GM12874 (cell line): Measurements from ENCODE around the gene GNA12.

Experiments
- TF ChIP-seq, protein P1 (sequence below): IDR thresholded peaks from 2 replicates; pipeline ENCODE4 v1.5.1; 2011; ENCODE audit warnings: low read depth, mild to moderate bottlenecking, control low read depth, low read length, moderate library complexity; ENCODE audit not compliant: insufficient read depth

Gene GNA12

GRCh38 chr7:2751086-2751485 lies 93.0 kb downstream of the GNA12 start:
- TF ChIP-seq, protein P1, sequence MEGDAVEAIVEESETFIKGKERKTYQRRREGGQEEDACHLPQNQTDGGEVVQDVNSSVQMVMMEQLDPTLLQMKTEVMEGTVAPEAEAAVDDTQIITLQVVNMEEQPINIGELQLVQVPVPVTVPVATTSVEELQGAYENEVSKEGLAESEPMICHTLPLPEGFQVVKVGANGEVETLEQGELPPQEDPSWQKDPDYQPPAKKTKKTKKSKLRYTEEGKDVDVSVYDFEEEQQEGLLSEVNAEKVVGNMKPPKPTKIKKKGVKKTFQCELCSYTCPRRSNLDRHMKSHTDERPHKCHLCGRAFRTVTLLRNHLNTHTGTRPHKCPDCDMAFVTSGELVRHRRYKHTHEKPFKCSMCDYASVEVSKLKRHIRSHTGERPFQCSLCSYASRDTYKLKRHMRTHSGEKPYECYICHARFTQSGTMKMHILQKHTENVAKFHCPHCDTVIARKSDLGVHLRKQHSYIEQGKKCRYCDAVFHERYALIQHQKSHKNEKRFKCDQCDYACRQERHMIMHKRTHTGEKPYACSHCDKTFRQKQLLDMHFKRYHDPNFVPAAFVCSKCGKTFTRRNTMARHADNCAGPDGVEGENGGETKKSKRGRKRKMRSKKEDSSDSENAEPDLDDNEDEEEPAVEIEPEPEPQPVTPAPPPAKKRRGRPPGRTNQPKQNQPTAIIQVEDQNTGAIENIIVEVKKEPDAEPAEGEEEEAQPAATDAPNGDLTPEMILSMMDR: no peak

DNA sequence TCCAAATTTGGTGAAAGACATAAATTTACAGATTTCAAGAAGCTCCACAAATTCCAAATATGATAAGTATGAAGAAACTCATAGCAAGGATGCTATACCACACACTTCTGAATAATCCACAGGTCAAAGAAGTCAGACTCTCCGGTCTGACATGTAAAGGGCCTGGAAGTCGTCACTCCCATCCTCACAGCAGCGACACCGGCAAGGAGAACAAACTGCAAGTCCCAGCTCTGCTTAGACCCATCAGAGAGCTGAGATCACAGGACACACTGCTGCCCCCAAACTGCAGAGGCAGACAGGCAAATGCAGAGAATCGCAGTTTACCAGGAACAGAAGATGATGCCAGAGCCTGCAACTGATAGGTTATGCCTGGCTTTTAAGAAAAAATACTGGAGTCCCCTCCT lies 94.1 kb downstream of the GNA12 start:
- TF ChIP-seq, protein P1: no peak

DNA sequence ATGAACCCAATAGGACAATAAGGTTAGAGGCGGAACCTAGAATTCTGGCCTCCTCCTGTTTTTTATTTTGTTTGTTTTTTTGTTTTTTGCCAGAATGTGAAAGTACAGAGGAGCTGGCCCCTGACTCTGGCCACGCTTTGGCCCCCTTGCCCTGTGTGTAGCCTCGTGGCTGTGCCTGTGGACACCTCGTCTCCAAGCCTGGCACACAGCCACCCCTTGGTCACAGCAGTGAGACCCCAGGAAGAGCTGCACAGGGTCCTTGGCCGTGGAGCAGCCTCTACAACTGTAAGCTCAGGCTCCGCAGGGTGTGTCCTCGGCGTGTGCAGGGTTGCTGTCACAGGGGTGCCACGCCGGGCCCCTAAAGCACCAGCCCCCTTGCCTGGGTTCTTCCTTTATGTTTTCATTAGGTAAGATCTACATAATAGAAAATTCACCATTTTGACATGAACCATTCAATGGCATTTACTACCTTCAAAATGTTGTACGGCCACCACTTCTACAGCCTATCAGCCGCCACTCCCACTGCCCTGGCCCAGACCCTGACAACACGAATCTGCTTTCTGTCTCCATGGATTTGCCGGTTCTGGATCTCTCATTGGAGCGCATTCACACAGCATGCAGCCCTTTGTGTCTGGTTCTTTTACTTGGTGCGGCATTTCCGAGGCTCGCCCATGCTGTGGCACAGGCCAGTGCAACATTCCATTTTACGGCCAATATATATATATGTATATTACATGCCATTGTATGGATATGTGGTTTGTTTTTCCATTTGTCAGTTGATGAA lies 105.2 kb downstream of the GNA12 start:
- TF ChIP-seq, protein P1: no peak

DNA sequence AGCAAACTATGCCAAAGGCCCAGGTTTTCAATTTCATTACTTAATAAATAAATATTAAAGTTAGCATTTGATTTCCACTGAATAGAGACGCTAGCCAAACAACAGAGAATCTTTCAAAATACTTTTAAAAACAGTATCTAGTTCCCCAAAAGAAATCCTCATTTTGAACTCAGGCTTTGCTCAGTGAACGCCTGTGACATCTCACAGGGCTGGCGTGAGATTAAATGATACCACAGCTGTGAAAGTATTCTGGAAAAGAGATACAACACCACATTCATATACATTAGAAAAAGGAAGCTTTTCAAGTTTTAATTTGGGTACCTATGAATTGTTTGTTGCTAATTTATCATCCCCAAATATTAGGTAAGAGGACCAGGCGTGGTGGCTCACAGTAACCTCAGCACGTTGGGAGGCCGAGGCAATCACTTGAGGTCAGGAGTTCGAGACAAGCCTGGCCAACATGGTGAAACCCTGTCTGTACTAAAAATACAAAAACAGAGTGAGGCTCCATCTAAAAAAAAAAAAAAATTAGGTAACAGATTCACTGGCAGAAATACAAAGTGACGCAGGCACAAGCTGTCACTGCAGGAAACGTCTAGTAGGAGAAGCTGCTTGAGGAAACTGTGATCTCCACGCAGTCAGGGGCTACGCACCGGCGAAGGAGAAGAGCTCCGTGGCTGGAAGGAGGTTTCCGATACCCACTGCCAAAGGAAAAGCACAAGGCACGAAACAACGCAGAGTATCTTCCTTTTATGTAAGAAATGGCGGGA lies 106.2 kb downstream of the GNA12 start:
- TF ChIP-seq, protein P1: no peak

DNA sequence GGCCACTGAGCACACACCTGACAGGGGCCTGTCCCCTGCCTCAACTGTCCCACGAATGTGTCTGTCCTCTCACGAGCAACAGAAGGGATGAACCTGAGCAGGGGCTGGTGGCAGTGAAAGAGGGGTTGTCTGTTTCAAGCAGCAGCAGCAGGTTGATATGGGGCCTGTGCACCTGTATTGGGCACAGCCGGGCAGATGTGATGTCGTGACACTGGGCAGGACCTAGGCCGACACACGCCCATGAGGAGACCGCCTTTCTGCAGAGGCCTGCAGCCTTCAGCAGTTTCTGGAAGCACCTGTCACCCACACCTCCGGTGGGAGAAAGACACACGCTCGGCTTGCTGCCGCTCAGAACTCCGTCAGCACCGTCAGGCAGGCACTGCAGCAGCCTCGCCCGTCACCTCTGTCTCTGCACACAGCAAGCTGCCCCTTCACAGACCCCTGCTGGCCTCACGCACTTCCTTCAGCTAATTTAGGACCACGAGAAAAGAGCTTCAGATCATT lies 107.6 kb downstream of the GNA12 start:
- TF ChIP-seq, protein P1: no peak

- TF ChIP-seq, protein P1: no peak
These were observed 108.4 kb downstream of the GNA12 start for GRCh38 chr7:2735744-2736143.

GRCh38 chr7:2734751-2735571 lies 109.1 kb downstream of the GNA12 start:
- TF ChIP-seq, protein P1: no peak
